Neural progenitor cell (in vitro differentiated cells): ENCODE results near the gene TINAGL1. TPM values are rescaled to one million over a fixed set of nuclear protein-coding genes. Genes with fewer than 3 reads are reported as not detected.

Experiments used
- DNase-seq: peaks from one replicate; pipeline ENCODE4 v3.0.0-alpha.2; 2016; ENCODE audit warnings: low spot score
- H2AFZ ChIP-seq: fragments of 200-600 bp; sonication (generic); replicated peaks from 2 replicates; pipeline ENCODE4 v1.6.1; 2016; ENCODE audit warnings: antibody characterized with exemption
- H3F3A ChIP-seq: fragments of 200-600 bp; sonication (generic); 2 replicates; pipeline ENCODE4 v1.6.1; 2016; ENCODE audit warnings: antibody characterized with exemption, low read depth
- H3K27ac ChIP-seq: fragments of 200-600 bp; sonication (generic); 2 replicates; pipeline ENCODE4 v1.5.1; 2016; ENCODE audit warnings: mild to moderate bottlenecking
- H3K27me3 ChIP-seq: fragments of 200-600 bp; sonication (generic); 2 replicates; pipeline ENCODE4 v1.6.1; 2016; ENCODE audit warnings: mild to moderate bottlenecking, moderate library complexity
- H3K36me3 ChIP-seq: fragments of 200-600 bp; sonication (generic); 2 replicates; pipeline ENCODE4 v1.5.1; 2016
- H3K4me1 ChIP-seq: fragments of 200-600 bp; sonication (generic); 2 replicates; pipeline ENCODE4 v1.6.1; 2016; ENCODE audit warnings: mixed run types
- H3K4me2 ChIP-seq: fragments of 200-600 bp; sonication (generic); 2 replicates; pipeline ENCODE4 v1.6.1; 2016
- H3K4me3 ChIP-seq: fragments of 200-600 bp; sonication (generic); 2 replicates; pipeline ENCODE4 v1.5.1; 2016
- H3K79me2 ChIP-seq: fragments of 200-600 bp; sonication (generic); 2 replicates; pipeline ENCODE4 v1.6.1; 2016; ENCODE audit warnings: low read depth
- H3K9ac ChIP-seq: fragments of 200-600 bp; sonication (generic); 2 replicates; pipeline ENCODE4 v1.6.1; 2016
- H3K9me3 ChIP-seq: fragments of 200-600 bp; sonication (generic); 2 replicates; pipeline ENCODE4 v1.5.1; 2016; ENCODE audit warnings: low read depth
- H4K20me1 ChIP-seq: fragments of 200-600 bp; sonication (generic); 2 replicates; pipeline ENCODE4 v1.6.1; 2016; ENCODE audit warnings: low read depth
- H3K27ac Mint-ChIP-seq: 3 replicates; pipeline ENCODE4 v1.8.0; 2021; ENCODE audit warnings: mixed read lengths
- H3K27me3 Mint-ChIP-seq: 2 replicates; pipeline ENCODE4 v1.8.0; 2022; ENCODE audit warnings: low read depth, mild to moderate bottlenecking, inconsistent platforms, moderate library complexity, mixed read lengths; ENCODE audit not compliant: insufficient read depth
- H3K36me3 Mint-ChIP-seq: 3 replicates; pipeline ENCODE4 v1.8.0; 2021; ENCODE audit warnings: mixed read lengths
- H3K4me1 Mint-ChIP-seq: 3 replicates; pipeline ENCODE4 v1.8.0; 2021; ENCODE audit warnings: mixed read lengths
- H3K4me3 Mint-ChIP-seq: 3 replicates; pipeline ENCODE4 v1.8.0; 2021; ENCODE audit warnings: mild to moderate bottlenecking, moderate library complexity, mixed read lengths
- H3K9me3 Mint-ChIP-seq: 3 replicates; pipeline ENCODE4 v1.8.0; 2020; ENCODE audit warnings: mixed read lengths
- CTCF ChIP-seq: fragments of 200-600 bp; sonication (generic); IDR thresholded peaks from 2 replicates; pipeline ENCODE4 v1.5.1; 2017; ENCODE audit warnings: antibody characterized with exemption, mild to moderate bottlenecking
- EZH2 ChIP-seq: fragments of 200-600 bp; sonication (generic); IDR thresholded peaks from 2 replicates; pipeline ENCODE4 v1.6.1; 2017; ENCODE audit warnings: antibody characterized with exemption, mild to moderate bottlenecking, moderate library complexity
- EZH2phosphoT487 ChIP-seq: fragments of 200-600 bp; sonication (generic); IDR thresholded peaks from 2 replicates; pipeline ENCODE4 v1.6.1; 2017; ENCODE audit warnings: antibody characterized with exemption
- total RNA-seq: library from RNA; depleted of rRNA; stranded (reverse); fragments of >200 nt; gene quantifications from 2 replicates; pipeline ENCODE4 v1.2.3, GENCODE V29; 2015; ENCODE audit warnings: low replicate concordance

The TINAGL1 gene
- total RNA-seq, 1 donor from 2014 or later: not detected

- no peaks in the 10 kb centered on the region for H3K36me3 Mint-ChIP-seq
- H2AFZ ChIP-seq: no peak overlapping the region
- H3K27ac Mint-ChIP-seq: peak overlapping the region; percentile 72
- H3K79me2 ChIP-seq: no peaks in the 10 kb centered on the region
- peaks cover 10% of the 10 kb centered on the region for H3K27me3 Mint-ChIP-seq
- H3F3A ChIP-seq: no peaks in the 10 kb centered on the region
- H4K20me1 ChIP-seq: no peaks in the 10 kb centered on the region
- no peak for TF ChIP-seq CTCF
- no peak for TF ChIP-seq EZH2phosphoT487
- TF ChIP-seq EZH2: no peak
- H3K4me2 ChIP-seq: no peak overlapping the region
- no peak for DNase-seq
- no peak overlapping the region for H3K4me3 Mint-ChIP-seq
- H3K9ac ChIP-seq: no peak overlapping the region
- H3K9me3 Mint-ChIP-seq: no peaks in the 10 kb centered on the region
- no peak overlapping the region for H3K27ac ChIP-seq
- H3K27me3 ChIP-seq: no peaks in the 10 kb centered on the region
- H3K4me1 ChIP-seq: peaks cover 4% of the 10 kb centered on the region
- H3K4me1 Mint-ChIP-seq: peaks cover 15% of the 10 kb centered on the region
- no peak overlapping the region for H3K4me3 ChIP-seq
- no peaks in the 10 kb centered on the region for H3K36me3 ChIP-seq
- no peaks in the 10 kb centered on the region for H3K9me3 ChIP-seq
Measured at GRCh38 chr1:31570228-31570627, 6.1 kb upstream of the TINAGL1 start.

- H3K27ac ChIP-seq: no peak overlapping the region
- H3K79me2 ChIP-seq: no peaks in the 10 kb centered on the region
- no peaks in the 10 kb centered on the region for H3F3A ChIP-seq
- peaks cover 5% of the 10 kb centered on the region for H3K27me3 ChIP-seq
- DNase-seq: no peak
- H2AFZ ChIP-seq: no peak overlapping the region
- Mint-ChIP-seq H3K4me1 (peaks cover 15% of the 10 kb centered on the region), H3K9me3 (no peaks in the 10 kb centered on the region), H3K27ac (no peak overlapping the region), H3K36me3 (no peaks in the 10 kb centered on the region), H3K4me3 (no peak overlapping the region), H3K27me3 (peaks cover 5% of the 10 kb centered on the region)
- no peak overlapping the region for H3K4me2 ChIP-seq
- H4K20me1 ChIP-seq: no peaks in the 10 kb centered on the region
- H3K4me1 ChIP-seq: peaks cover 7% of the 10 kb centered on the region
- H3K4me3 ChIP-seq: no peak overlapping the region
- TF ChIP-seq EZH2phosphoT487: no peak
- TF ChIP-seq EZH2: no peak
- no peak for TF ChIP-seq CTCF
- H3K9me3 ChIP-seq: no peaks in the 10 kb centered on the region
- no peak overlapping the region for H3K9ac ChIP-seq
- H3K36me3 ChIP-seq: no peaks in the 10 kb centered on the region
Measured at GRCh38 chr1:31570906-31571305, 5.4 kb upstream of the TINAGL1 start.

GRCh38 chr1:31571340-31572295, 4.7 kb upstream of the TINAGL1 start:
- Histone ChIP-seq H4K20me1 (no peaks in the 10 kb centered on the region), H3K4me1 (peaks cover 13% of the 10 kb centered on the region), H3K79me2 (no peaks in the 10 kb centered on the region), H3K27me3 (peaks cover 12% of the 10 kb centered on the region), H3K4me2 (no peak overlapping the region), H3F3A (no peaks in the 10 kb centered on the region), H2AFZ (no peak overlapping the region), H3K4me3 (no peak overlapping the region), H3K36me3 (no peaks in the 10 kb centered on the region), H3K9ac (no peak overlapping the region), H3K27ac (no peak overlapping the region), H3K9me3 (no peaks in the 10 kb centered on the region)
- Mint-ChIP-seq H3K36me3 (no peaks in the 10 kb centered on the region), H3K9me3 (no peaks in the 10 kb centered on the region), H3K4me1 (peaks cover 15% of the 10 kb centered on the region), H3K27me3 (peaks cover 5% of the 10 kb centered on the region), H3K4me3 (no peak overlapping the region), H3K27ac (no peak overlapping the region)
- TF ChIP-seq EZH2phosphoT487 (no peak), EZH2 (no peak), CTCF (no peak)
- peak; percentile 1 for DNase-seq
